ENCODE measurements around the gene CLBA1. TPM values are rescaled to one million over a fixed set of nuclear protein-coding genes. Genes with fewer than 3 reads are reported as not detected.

Gene CLBA1
- total and polyA plus RNA-seq, 8 donors, result 4.7 to 32.5 (median 7.2) TPM

GRCh38 chr14:104953097-104953496, 32.5 kb upstream of the CLBA1 start:
- Histone ChIP-seq H3K9me3 (no peaks in the 10 kb centered on the region), H3K4me3 (no peak overlapping the region), H3K4me1 (no peaks in the 10 kb centered on the region), H3K36me3 (no peaks in the 10 kb centered on the region), H3K27me3 (no peaks in the 10 kb centered on the region), H3K27ac (no peak overlapping the region)
- intact Hi-C loops (cut with DNase I), result no loop called here
- TF ChIP-seq CTCF (IDR thresholded peaks at IDR 0.05), result no peak
- 79 to 88% methylated on average over 13 of the region's 13 CpGs for WGBS, 2 donors
- FAIRE-seq, result no peak
- DNase-seq, result peak in 2 of 6 donors; percentile 17 to 47
- no peak for ATAC-seq

- Histone ChIP-seq H3K4me1 (no peaks in the 10 kb centered on the region), H3K27ac (no peak overlapping the region), H3K9me3 (no peaks in the 10 kb centered on the region), H3K4me3 (no peak overlapping the region), H3K36me3 (no peaks in the 10 kb centered on the region), H3K27me3 (no peaks in the 10 kb centered on the region)
- ATAC-seq (no peak), DNase-seq (peak in 2 of 6 donors; percentile 16 to 49), FAIRE-seq (no peak)
- WGBS, 2 donors, result 81 to 83% methylated on average over 26 of the region's 26 CpGs
- no peak for TF ChIP-seq CTCF (IDR thresholded peaks at IDR 0.05)
- intact Hi-C loops (cut with DNase I), result no loop called here
Measured at GRCh38 chr14:104953896-104954656, 31.5 kb upstream of the CLBA1 start.

DNA sequence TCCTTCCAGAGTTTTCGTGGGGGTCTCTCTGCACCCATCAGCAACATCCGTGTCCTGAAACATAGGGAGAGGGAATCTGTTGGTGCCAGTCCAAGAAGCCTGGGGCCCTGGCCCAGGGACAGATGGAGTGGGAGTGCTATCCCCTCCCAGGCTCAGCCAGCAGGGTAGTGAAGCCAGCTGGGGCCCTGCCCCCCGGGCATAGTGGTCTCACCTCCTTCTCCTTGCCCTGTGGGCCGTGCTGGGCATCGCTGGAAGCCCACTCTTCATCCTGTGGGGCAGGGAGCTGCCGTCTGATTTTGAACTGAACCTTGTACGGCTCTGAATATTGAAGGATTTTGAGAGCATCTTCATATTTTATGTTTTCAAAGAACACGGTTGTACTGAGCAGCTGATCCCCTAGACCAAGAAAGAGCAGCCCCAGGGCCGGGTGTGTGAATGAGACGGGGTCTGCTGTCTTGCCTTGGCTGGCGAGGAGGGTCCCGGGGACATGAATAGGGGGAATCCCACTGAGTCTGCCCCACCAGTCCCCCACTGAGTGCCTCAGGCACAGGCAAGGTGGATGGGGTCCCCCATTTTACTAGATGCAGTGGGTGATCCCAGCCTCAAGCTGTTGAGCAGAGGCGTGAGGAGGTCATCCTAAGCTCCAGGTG, 30.7 kb upstream of the CLBA1 start:
- ATAC-seq (no peak), DNase-seq (peak in 3 of 6 donors; percentile 10 to 41 (median 41)), FAIRE-seq (no peak)
- Histone ChIP-seq H3K9me3 (no peaks in the 10 kb centered on the region), H3K4me1 (no peaks in the 10 kb centered on the region), H3K36me3 (no peaks in the 10 kb centered on the region), H3K27me3 (no peaks in the 10 kb centered on the region), H3K4me3 (no peak overlapping the region), H3K27ac (no peak overlapping the region)
- TF ChIP-seq CTCF (IDR thresholded peaks at IDR 0.05), result no peak
- WGBS, 2 donors, result 69 to 82% methylated on average over 13 of the region's 13 CpGs
- intact Hi-C loops (cut with DNase I), result no loop called here

DNA sequence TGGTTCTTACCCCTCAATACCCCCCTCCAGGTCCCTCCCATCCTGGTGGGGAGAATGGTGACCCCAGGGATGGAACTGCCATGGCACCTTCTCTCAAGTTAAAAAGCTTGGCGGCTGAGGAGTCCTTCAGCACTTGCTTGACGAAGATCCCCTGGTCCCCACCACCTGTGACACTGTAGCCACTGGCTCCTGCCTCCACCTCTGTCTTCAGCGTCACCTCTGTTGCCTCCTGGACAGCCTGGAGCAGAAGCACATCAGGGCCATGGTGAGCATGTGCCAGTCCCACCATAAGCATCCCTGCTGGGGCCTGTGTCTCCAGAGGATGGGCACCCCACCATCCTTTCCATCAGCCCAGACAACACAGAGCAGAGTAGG, 30.2 kb upstream of the CLBA1 start:
- H3K27me3 ChIP-seq, result no peaks in the 10 kb centered on the region
- intact Hi-C loops (cut with DNase I), result no loop called here
- DNase-seq (peak in 1 of 6 donors; percentile 6), FAIRE-seq (no peak), ATAC-seq (no peak)
- no peak overlapping the region for H3K27ac ChIP-seq
- 87 to 93% methylated on average over 3 of the region's 3 CpGs for WGBS, 2 donors
- TF ChIP-seq CTCF (IDR thresholded peaks at IDR 0.05), result no peak
- no peak overlapping the region for H3K4me3 ChIP-seq
- no peaks in the 10 kb centered on the region for H3K9me3 ChIP-seq
- H3K4me1 ChIP-seq, result no peaks in the 10 kb centered on the region
- no peaks in the 10 kb centered on the region for H3K36me3 ChIP-seq

All from pancreas (tissue), 10 donors.